RKO (cell line): ENCODE data around the gene ADCY1.
"Not testable (repeated sequence)": the region's sequence is repeated elsewhere in the genome, so short reads cannot be mapped to it uniquely, and the experiment has no call there.

Source experiments
- DNase-seq: peaks from one replicate; pipeline ENCODE4 v3.0.0-alpha.2; 2016; ENCODE audit warnings: low spot score

Gene ADCY1

GRCh38 chr7:45759464-45759863, 185.3 kb downstream of the ADCY1 start:
- not testable (repeated sequence) for DNase-seq

DNA sequence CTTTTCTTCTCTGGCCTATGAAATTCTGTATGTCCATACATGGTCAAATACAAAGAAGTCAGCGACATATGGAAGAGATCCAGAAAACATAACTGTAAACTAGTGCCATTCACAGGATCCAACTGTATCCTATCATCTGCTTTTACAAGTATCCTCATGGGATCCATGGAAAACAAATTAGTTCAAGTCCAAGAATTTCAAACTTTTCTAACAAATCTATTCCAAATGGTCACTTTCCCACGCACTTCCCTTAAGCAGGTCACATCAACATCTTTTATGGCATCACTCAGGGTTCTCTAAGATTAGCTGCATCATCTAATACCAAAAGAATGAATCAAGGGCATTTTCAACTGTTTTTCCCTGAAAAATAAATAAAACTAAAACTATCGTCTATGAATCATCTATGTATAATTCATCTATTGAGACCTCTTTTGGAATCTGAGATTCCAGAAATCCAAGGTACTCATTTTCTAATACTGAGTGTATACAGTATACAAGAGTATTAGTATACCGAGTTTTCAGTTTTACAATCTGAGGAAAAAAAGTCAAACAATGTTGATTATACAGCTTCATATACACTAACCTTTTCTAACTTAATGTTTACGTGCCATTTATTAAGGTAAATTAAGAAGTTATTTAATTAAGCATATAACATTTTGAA, 187.5 kb downstream of the ADCY1 start:
- DNase-seq = not testable (repeated sequence)

DNA sequence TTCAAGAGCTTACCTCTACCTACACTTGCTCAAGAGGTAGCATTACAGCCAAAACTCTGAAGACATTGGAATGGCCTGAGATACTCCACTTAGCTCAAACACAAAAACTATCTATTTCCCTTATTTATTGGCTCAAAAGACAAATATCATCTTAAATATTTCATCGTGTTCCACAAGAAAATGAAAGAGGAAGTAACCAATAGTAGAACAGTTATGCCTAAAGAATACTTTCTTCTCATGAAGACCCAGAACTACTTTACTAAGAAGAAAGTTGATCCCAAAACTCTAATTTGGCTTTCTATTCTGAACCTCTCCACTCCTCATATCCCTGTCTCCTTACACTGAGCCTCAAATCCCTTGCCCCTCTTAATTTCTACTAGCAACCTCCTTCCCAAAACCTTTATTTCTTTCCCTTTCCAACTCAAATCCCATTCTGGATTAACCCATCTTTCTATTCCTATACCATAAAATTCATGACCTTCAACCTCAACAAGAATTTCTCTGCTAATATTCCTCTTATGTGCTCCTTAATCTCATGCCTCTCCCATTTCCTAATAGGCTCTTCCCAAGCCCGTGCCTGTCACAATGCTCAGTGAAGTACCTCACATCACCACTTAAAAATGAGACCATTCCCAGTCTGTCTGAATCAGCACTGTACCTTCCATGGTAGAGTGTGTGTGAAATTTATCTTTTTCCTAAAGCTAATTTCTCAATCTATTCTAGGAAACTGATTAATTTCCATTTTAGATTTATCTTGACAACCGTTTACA, 188.2 kb downstream of the ADCY1 start:
- DNase-seq = not testable (repeated sequence)

DNA sequence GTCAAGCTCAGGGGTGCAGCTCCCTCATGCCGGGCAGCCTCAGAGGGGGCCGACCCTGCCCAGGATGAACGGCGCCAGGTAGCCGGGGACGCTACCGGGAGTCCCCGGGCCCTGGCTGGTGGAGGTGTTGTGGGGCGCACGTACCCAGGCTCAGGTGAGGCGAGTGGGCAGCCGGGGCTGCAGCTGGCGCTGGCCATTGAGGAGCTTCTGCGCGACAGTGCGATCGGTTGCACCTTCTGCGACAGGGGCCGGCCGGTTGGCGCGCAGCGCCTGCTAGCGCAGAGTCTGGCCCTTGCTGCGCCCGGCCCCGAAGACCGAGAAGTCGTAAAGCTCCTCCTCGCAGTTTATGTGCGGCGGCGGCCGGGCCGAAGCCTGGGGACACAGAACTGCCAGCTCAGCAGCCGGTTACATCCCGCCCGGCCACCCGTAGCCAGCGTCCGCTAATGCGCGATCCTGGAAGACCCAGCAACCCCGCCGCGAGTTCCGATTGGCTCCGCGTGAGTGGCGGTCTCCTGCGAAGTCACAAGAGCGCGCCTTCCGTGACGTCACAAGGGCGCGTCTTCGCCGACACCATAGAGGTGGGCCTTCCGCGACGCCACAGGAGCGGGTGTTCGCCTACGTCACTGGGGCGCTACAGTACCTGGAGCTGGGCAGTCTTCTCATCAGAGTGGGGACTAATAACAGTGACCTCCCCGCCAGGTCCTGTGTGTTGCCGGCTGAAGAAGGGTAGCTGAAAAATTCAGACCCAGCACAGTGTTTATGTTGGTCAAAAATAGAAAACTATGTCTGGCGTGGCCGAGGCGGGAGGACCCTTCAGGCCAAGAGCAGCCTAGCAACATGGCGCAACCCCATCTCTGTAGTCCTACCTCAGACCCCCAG, 194.6 kb downstream of the ADCY1 start:
- peak; percentile 96 for DNase-seq

DNA sequence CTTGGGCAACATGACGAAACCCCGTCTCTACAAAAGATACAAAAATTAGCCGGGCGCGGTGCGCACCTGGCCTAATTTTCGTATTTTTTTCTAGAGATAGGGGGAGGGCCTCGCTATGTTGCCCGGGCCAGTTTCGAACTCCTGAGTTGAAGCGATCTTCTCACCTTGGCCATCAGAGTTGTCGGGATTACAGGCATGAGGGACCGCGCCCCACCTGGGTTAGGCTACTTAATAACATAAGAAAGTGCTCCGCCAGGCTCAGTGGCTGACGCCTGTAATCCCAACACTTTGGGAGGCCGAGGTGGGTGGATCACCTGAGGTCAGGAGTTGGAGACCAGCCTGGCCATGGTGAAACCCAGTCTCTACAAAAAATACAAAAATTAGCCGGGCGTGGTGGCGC, 195.5 kb downstream of the ADCY1 start:
- not testable (repeated sequence) for DNase-seq
